ENCODE results near the gene SIRPG.

The SIRPG gene

GRCh38 chr20:1595333-1595732, 62.2 kb downstream of the SIRPG start:
- DNase-seq (ENCODE audit: low read depth) = no peak

DNA sequence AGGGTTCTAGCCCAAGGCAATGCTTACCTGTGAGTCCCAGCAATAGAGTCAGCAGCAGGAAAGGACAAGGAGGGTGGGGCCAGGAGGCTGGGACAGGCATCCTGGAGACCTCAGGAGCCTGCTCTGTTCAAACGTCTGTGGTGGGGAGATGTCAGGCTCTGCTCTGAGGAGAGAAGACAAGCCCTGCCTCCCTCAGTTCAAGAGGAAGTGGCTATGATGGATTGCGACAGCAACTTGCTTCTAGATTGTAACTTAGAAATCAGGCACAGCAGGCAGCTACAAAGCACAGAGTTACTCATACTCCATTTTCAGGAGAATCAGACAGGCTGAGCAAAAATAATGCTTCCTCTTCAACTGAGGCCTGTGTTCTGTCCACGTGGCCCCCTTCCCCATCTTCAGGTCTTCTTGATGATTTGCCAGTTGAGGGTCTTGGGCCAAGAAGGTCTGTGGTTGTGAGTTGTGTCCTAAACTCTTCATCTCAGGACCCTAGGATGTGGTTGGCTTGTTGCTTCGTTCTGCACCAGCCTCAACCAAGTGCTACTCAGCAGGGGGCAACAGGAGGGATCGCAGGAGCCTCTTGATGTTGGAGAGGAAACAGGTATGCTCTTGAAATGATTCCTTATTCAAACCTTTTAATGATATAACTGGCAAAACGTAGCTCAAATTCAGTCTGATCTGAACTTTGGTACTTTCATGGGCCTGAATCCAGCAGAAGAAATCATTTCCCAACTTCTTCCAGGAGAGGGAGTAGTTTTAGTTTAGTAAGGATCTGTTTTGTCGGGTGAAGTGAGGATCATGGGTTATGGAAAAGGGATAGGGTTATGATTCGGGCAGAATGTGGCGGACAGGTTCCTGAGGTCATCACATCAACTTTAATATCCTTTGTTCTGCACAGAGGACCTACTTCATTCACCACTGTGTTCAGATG, 68.8 kb downstream of the SIRPG start:
- no peak for DNase-seq (ENCODE audit: low read depth)

GRCh38 chr20:1587781-1588532, 69.6 kb downstream of the SIRPG start:
- DNase-seq (ENCODE audit: low read depth) = no peak

DNA sequence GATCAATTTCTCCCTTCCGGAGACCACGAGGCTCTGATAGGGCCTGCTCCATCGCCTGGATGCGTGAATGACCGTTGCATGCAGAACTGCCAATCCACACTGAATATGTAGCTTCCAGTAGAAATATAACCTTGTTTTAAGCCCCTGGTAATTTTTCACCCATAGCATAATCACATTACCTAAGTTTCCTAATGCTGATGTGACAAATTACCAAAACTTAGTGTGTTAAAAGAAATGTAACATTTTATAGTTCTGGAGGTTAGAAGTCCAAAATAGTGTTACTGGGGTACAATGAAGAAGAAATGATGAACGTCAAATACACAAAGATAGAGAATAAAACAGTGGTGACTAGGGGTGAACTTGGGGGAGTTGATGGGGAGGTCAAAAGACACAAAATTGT, 78.1 kb downstream of the SIRPG start:
- DNase-seq (ENCODE audit: low read depth) = no peak

Data from activated T-cell treated with anti-CD3 and anti-CD28 coated beads for 24 hours (primary cell).